Bronchial epithelial cell (primary cell): ENCODE results near the gene HCCS. TPM values are rescaled to one million over a fixed set of nuclear protein-coding genes. Genes with fewer than 3 reads are reported as not detected.
A peak's percentile ranks its signal among the peaks of the same experiment; 100 is the strongest.

Experiments used
- DNase-seq: peaks from one replicate; pipeline ENCODE4 v3.0.0-alpha.2; 2010; ENCODE audit warnings: low read depth
- FAIRE-seq: peaks from 2 replicates; lab custom pipeline; 2011; peaks lifted over from hg19 to GRCh38; lab: Jason Lieb, UNC
- H3K27me3 ChIP-seq: 2 replicates; pipeline ENCODE4 v1.5.1; 2011; ENCODE audit warnings: low read length; ENCODE audit not compliant: control insufficient read depth, insufficient read depth
- H3K36me3 ChIP-seq: 2 replicates; pipeline ENCODE4 v1.5.1; 2011; ENCODE audit warnings: low read length; ENCODE audit not compliant: control insufficient read depth, insufficient read depth
- H3K4me3 ChIP-seq: 2 replicates; pipeline ENCODE4 v1.5.1; 2011; ENCODE audit warnings: mild to moderate bottlenecking, low read depth, low read length, control low read depth
- total RNA-seq: library from RNA; depleted of rRNA; stranded (reverse); fragments of >200 nt; gene quantifications from 2 replicates; pipeline ENCODE4 v1.2.1, GENCODE V29; 2014
- TF ChIP-seq, protein P1 (sequence below): IDR thresholded peaks from 2 replicates; pipeline ENCODE4 v1.5.1; 2011; ENCODE audit warnings: mild to moderate bottlenecking, moderate library complexity, low read length, control low read depth, inconsistent platforms; ENCODE audit not compliant: insufficient read depth, severe bottlenecking

HCCS gene
- total RNA-seq, 1 donor from 2014 or later = 25.3 TPM

- FAIRE-seq (no peak), DNase-seq (no peak)
- H3K36me3 ChIP-seq = peaks cover 2% of the 10 kb centered on the region
- H3K4me3 ChIP-seq = no peak overlapping the region
- no peaks in the 10 kb centered on the region for H3K27me3 ChIP-seq
- TF ChIP-seq, protein P1, sequence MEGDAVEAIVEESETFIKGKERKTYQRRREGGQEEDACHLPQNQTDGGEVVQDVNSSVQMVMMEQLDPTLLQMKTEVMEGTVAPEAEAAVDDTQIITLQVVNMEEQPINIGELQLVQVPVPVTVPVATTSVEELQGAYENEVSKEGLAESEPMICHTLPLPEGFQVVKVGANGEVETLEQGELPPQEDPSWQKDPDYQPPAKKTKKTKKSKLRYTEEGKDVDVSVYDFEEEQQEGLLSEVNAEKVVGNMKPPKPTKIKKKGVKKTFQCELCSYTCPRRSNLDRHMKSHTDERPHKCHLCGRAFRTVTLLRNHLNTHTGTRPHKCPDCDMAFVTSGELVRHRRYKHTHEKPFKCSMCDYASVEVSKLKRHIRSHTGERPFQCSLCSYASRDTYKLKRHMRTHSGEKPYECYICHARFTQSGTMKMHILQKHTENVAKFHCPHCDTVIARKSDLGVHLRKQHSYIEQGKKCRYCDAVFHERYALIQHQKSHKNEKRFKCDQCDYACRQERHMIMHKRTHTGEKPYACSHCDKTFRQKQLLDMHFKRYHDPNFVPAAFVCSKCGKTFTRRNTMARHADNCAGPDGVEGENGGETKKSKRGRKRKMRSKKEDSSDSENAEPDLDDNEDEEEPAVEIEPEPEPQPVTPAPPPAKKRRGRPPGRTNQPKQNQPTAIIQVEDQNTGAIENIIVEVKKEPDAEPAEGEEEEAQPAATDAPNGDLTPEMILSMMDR = no peak
These were observed 13.0 kb downstream of the HCCS start for GRCh38 chrX:11124112-11124511.

GRCh38 chrX:11125060-11125459 is 13.9 kb downstream of the HCCS start:
- Histone ChIP-seq H3K4me3 (no peak overlapping the region), H3K27me3 (no peaks in the 10 kb centered on the region), H3K36me3 (peaks cover 2% of the 10 kb centered on the region)
- DNase-seq (no peak), FAIRE-seq (no peak)
- TF ChIP-seq, protein P1 = no peak

GRCh38 chrX:11129534-11130105 is 18.5 kb downstream of the HCCS start:
- Histone ChIP-seq H3K4me3 (no peak overlapping the region), H3K36me3 (no peaks in the 10 kb centered on the region), H3K27me3 (no peaks in the 10 kb centered on the region)
- DNase-seq (no peak), FAIRE-seq (no peak)
- TF ChIP-seq, protein P1 = no peak

DNA sequence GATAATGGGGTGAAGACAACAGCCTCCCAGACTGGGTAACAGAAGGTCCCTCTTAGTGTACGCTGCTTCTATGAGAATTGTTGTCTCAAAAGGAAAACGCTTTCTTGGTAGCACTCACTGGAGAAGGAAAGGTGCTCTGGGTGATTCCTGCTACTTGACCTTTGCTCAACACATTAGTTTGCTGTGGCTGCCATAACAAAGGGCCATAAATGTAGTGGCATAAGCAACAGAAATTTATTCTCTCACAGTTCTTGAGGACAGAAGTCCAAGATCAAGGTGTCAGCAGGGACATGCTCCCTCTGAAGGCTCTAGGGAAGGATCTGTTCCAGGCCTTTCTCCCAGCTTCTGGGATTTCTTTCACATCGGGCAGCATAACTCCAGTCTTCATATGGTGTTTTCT is 19.0 kb downstream of the HCCS start:
- H3K4me3 ChIP-seq = no peak overlapping the region
- no peak for FAIRE-seq
- H3K27me3 ChIP-seq = no peaks in the 10 kb centered on the region
- TF ChIP-seq, protein P1 = no peak
- no peaks in the 10 kb centered on the region for H3K36me3 ChIP-seq
- no peak for DNase-seq

DNA sequence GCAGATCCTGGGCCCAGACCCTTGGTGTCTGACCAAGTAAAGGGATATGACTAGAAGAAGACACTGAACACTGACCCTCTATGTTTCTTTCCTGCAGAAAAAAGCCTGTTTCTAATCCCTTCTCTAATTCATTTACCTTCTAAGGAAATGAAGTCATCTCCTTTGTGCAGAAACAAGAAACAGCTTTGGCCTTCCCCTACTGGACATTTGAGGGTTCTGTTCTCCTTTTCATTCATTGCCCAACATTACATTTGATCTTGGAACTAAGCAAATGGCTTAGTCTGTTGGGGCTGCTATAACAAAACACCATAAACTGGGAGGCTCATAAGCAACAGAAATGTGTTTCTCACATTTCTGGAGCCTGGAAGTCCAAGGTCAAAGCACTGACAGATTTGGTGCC is 20.0 kb downstream of the HCCS start:
- no peaks in the 10 kb centered on the region for H3K27me3 ChIP-seq
- no peaks in the 10 kb centered on the region for H3K36me3 ChIP-seq
- DNase-seq (no peak), FAIRE-seq (peak; percentile 7)
- TF ChIP-seq, protein P1 = no peak
- no peak overlapping the region for H3K4me3 ChIP-seq
